ENCODE data around the gene GABRQ.

Gene GABRQ

DNA sequence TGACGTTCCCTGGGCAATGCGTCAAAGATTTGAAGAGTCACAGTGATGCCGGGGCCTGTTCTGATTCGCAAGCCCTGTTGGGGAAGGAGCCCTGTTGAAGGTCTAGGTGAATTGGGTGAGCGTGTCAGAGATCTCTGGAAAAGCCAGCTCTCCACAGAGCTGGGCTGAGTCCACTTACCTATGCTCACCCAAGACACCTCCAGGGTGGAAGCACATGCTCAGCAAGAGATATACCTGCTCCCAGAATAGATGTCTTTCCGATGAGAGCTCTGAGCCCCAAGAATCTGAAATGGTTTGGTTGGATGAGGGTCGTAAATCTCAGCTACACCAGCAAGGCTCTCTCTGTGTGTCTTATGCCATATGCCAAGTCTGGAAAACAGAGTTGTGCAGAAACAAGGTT lies 1.7 kb downstream of the GABRQ start:
- no peaks in the 10 kb centered on the region for H3K9me2 ChIP-seq (replicated peaks; ENCODE audit: insufficient read depth, low read length)
- no peak overlapping the region for H2AFZ ChIP-seq (ENCODE audit: low read length)
- TF ChIP-seq, protein P1, sequence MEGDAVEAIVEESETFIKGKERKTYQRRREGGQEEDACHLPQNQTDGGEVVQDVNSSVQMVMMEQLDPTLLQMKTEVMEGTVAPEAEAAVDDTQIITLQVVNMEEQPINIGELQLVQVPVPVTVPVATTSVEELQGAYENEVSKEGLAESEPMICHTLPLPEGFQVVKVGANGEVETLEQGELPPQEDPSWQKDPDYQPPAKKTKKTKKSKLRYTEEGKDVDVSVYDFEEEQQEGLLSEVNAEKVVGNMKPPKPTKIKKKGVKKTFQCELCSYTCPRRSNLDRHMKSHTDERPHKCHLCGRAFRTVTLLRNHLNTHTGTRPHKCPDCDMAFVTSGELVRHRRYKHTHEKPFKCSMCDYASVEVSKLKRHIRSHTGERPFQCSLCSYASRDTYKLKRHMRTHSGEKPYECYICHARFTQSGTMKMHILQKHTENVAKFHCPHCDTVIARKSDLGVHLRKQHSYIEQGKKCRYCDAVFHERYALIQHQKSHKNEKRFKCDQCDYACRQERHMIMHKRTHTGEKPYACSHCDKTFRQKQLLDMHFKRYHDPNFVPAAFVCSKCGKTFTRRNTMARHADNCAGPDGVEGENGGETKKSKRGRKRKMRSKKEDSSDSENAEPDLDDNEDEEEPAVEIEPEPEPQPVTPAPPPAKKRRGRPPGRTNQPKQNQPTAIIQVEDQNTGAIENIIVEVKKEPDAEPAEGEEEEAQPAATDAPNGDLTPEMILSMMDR (IDR thresholded peaks at IDR 0.05; ENCODE audit: low read length), result no peak
- no peak for TF ChIP-seq EZH2phosphoT487 (IDR thresholded peaks at IDR 0.05; ENCODE audit: low read length)
- no peaks in the 10 kb centered on the region for H3K36me3 ChIP-seq (replicated peaks; ENCODE audit: insufficient read depth, low read length)
- no peaks in the 10 kb centered on the region for H3K27me3 ChIP-seq (replicated peaks; ENCODE audit: insufficient read depth, low read length)
- H3K9ac ChIP-seq (ENCODE audit: low read length), result no peak overlapping the region
- no peaks in the 10 kb centered on the region for H3K79me2 ChIP-seq (ENCODE audit: low read length)
- H3F3A ChIP-seq (ENCODE audit: insufficient read depth, low read length), result no peaks in the 10 kb centered on the region
- H4K20me1 ChIP-seq (ENCODE audit: insufficient read depth, low read length), result no peaks in the 10 kb centered on the region
- DNase-seq, result no peak
- no peak overlapping the region for H3K4me2 ChIP-seq (ENCODE audit: low read depth, low read length)
- H3K27ac ChIP-seq (ENCODE audit: low read length), result no peak overlapping the region
- no peaks in the 10 kb centered on the region for H3K9me3 ChIP-seq (replicated peaks; ENCODE audit: insufficient read depth, low read length)
- H3K4me3 ChIP-seq (ENCODE audit: low read length), result no peak overlapping the region
- H3K4me1 ChIP-seq (ENCODE audit: low read length), result no peaks in the 10 kb centered on the region

DNA sequence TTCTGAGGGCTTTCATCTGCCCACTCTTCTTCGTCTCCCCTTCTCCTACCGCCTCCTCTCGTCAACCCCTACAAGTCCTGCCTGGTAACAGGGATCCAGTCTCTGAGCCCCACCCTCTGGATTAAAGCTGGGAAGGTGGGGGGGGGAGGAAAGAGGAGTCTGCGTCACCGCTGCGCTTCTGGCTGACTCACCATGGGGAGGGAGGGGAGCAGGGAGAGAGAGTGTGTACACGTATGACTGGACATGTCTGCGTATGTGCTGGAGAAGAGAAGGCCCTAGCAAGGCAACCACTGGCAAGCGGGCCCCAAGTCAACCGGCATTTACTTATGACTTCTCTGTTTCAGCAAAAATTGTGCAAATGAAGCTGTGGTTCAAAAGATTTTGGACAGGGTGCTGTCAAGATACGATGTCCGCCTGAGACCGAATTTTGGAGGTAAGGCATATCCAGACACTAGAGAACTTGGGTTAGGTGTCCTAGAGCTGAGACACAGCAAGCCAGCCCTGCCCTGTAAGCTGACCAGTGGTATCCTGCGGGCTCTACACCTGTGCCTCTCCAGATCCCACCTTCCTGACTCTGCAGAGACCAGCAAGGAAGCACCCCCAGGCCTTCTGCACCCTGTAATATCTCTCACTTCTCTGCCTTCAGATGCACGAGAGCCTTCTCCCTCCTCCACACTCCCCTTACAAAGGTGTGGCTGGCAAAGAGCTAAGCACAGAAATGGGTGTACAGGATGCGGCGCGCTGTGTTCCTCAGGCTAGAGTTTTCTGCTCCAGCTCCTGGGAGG lies 2.5 kb downstream of the GABRQ start:
- Histone ChIP-seq H3K4me2 (ENCODE audit: low read depth, low read length) (no peak overlapping the region), H3K36me3 (replicated peaks; ENCODE audit: insufficient read depth, low read length) (no peaks in the 10 kb centered on the region), H3F3A (ENCODE audit: insufficient read depth, low read length) (no peaks in the 10 kb centered on the region), H3K4me3 (ENCODE audit: low read length) (no peak overlapping the region), H3K9ac (ENCODE audit: low read length) (no peak overlapping the region), H3K9me3 (replicated peaks; ENCODE audit: insufficient read depth, low read length) (no peaks in the 10 kb centered on the region), H3K9me2 (replicated peaks; ENCODE audit: insufficient read depth, low read length) (no peaks in the 10 kb centered on the region), H2AFZ (ENCODE audit: low read length) (no peak overlapping the region), H3K27me3 (replicated peaks; ENCODE audit: insufficient read depth, low read length) (no peaks in the 10 kb centered on the region), H3K79me2 (ENCODE audit: low read length) (no peaks in the 10 kb centered on the region), H3K4me1 (ENCODE audit: low read length) (no peaks in the 10 kb centered on the region), H4K20me1 (ENCODE audit: insufficient read depth, low read length) (no peaks in the 10 kb centered on the region), H3K27ac (ENCODE audit: low read length) (no peak overlapping the region)
- no peak for DNase-seq
- TF ChIP-seq EZH2 (optimal IDR thresholded peaks at IDR 0.05; ENCODE audit: low read depth, low read length) (no peak), EZH2phosphoT487 (IDR thresholded peaks at IDR 0.05; ENCODE audit: low read length) (no peak)
- TF ChIP-seq, protein P1 (IDR thresholded peaks at IDR 0.05; ENCODE audit: low read length), result no peak

DNA sequence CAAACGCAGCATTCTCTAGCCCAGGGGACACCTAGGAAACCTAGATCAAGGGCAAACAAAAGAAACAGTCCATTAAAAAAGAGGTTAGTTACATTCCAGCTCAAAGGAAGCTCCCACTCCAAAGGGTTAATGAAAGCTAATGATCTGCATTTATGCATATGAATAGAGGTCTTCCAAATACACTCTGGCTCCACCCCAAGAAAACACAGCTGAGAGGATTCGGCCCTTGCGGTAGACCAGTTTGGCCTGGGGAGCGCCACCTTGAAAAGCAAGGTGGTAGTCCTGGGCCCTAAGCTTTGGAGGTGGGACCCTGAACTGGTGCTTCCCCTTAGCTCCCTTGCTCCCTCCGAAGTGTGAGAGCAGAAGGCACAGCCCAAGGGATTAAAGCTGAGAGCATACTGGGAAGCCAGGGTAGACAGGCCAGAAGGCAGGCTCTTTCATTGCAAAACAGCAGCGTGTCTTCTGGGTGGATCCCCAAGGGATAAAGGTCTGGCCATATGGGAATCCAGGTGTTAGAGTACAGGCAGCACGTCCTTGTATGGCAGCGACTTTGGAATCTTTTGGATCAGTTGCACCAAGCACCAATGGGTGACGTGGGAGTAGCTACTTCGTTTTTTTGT lies 3.7 kb downstream of the GABRQ start:
- Histone ChIP-seq H3F3A (ENCODE audit: insufficient read depth, low read length) (no peaks in the 10 kb centered on the region), H3K4me1 (ENCODE audit: low read length) (no peaks in the 10 kb centered on the region), H3K4me2 (ENCODE audit: low read depth, low read length) (no peak overlapping the region), H3K79me2 (ENCODE audit: low read length) (no peaks in the 10 kb centered on the region), H3K9me3 (replicated peaks; ENCODE audit: insufficient read depth, low read length) (no peaks in the 10 kb centered on the region), H4K20me1 (ENCODE audit: insufficient read depth, low read length) (no peaks in the 10 kb centered on the region), H3K9ac (ENCODE audit: low read length) (no peak overlapping the region), H3K27me3 (replicated peaks; ENCODE audit: insufficient read depth, low read length) (no peaks in the 10 kb centered on the region), H3K27ac (ENCODE audit: low read length) (no peak overlapping the region), H2AFZ (ENCODE audit: low read length) (no peak overlapping the region), H3K9me2 (replicated peaks; ENCODE audit: insufficient read depth, low read length) (no peaks in the 10 kb centered on the region), H3K36me3 (replicated peaks; ENCODE audit: insufficient read depth, low read length) (no peaks in the 10 kb centered on the region), H3K4me3 (ENCODE audit: low read length) (no peak overlapping the region)
- no peak for TF ChIP-seq EZH2phosphoT487 (IDR thresholded peaks at IDR 0.05; ENCODE audit: low read length)
- TF ChIP-seq, protein P1 (IDR thresholded peaks at IDR 0.05; ENCODE audit: low read length), result no peak
- TF ChIP-seq EZH2 (optimal IDR thresholded peaks at IDR 0.05; ENCODE audit: low read depth, low read length), result no peak
- DNase-seq, result no peak
